ENCODE measurements around the gene ROBO2.

ROBO2 gene

GRCh38 chr3:77014226-77014625 is 25.7 kb upstream of the ROBO2 start:
- no peak for DNase-seq (ENCODE audit: low spot score)
- TF ChIP-seq, protein P1, sequence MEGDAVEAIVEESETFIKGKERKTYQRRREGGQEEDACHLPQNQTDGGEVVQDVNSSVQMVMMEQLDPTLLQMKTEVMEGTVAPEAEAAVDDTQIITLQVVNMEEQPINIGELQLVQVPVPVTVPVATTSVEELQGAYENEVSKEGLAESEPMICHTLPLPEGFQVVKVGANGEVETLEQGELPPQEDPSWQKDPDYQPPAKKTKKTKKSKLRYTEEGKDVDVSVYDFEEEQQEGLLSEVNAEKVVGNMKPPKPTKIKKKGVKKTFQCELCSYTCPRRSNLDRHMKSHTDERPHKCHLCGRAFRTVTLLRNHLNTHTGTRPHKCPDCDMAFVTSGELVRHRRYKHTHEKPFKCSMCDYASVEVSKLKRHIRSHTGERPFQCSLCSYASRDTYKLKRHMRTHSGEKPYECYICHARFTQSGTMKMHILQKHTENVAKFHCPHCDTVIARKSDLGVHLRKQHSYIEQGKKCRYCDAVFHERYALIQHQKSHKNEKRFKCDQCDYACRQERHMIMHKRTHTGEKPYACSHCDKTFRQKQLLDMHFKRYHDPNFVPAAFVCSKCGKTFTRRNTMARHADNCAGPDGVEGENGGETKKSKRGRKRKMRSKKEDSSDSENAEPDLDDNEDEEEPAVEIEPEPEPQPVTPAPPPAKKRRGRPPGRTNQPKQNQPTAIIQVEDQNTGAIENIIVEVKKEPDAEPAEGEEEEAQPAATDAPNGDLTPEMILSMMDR (IDR thresholded peaks at IDR 0.05; ENCODE audit: borderline replicate concordance, control extremely low read depth, extremely low read depth, insufficient read depth, missing control alignments): no peak
- in situ Hi-C loops (cut with MboI; ENCODE audit: low sequenced_read_pairs, unreplicated experiment): no loop called here

DNA sequence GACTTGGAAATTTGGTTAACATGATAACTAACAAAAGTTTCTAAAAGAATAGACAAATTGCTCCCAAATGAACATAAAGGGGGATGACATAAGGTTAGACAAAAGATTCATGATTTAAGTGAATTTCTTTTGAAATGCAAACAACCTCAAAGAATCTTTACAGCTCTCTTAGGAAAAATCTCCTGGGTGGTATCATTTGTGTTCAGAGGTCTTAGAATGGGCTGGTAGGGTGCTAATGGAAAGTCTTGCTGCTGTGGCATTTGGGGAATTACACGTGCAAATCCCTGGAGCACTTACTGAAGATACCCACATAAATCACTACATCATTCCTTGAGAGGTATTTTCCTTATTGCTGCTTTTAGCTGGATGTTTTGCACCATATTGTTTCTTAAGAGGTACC is 14.4 kb upstream of the ROBO2 start:
- DNase-seq (ENCODE audit: low spot score): no peak
- TF ChIP-seq, protein P1 (IDR thresholded peaks at IDR 0.05; ENCODE audit: borderline replicate concordance, control extremely low read depth, extremely low read depth, insufficient read depth, missing control alignments): no peak
- in situ Hi-C loops (cut with MboI; ENCODE audit: low sequenced_read_pairs, unreplicated experiment): no loop called here

DNA sequence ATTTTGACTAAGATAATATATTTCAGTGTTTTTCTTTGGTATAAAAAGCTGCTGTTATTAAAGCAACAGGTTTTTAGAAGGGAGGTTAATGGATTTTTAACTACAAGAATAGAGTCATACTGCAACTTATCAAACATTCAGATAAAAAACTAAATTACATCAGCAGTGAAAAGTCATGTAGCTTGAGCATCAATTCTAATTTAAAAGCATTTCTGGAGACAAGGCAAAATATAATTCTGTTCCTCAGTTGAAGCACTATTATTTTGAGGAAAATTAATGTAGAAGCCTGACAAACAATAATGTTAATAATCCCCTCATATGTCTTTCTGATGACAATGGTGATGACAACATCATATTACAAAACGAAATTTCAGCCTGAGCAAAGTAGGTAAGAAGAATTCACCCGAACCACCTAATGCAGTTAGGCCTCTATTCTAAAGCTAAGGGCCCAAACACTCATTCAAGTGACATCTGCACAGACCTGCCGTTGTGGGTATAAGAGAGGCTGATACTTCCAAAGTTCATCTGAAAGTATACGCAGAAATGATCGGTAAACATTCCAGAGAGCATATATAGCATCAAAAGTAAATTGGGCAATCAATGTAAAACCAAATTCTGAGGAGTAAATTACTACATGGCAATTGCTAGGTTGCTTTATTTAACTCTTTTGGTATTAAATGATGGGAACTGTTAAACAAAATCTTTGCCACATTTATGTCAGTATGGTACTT is 12.8 kb upstream of the ROBO2 start:
- DNase-seq (ENCODE audit: low spot score): no peak
- TF ChIP-seq, protein P1 (IDR thresholded peaks at IDR 0.05; ENCODE audit: borderline replicate concordance, control extremely low read depth, extremely low read depth, insufficient read depth, missing control alignments): no peak
- in situ Hi-C loops (cut with MboI; ENCODE audit: low sequenced_read_pairs, unreplicated experiment): no loop called here

DNA sequence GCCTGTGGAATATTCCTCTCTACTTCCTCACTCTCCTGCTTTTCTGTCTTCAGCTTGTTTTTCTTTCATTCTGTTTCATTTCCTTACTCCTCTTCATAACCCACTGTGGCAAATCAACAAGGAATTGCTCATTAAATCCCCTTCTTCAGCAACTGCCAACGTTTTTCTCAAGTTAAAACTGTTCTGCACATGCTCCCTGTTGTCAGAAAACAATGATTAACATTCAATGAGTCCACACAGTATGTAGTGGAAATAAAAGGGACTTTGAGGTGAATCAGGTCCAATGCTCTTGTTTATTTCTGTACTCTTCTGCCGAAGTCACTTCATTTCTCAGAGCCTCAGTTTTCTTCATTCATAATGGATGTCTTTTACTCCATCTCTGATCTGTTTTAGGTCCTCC is 11.9 kb upstream of the ROBO2 start:
- TF ChIP-seq, protein P1 (IDR thresholded peaks at IDR 0.05; ENCODE audit: borderline replicate concordance, control extremely low read depth, extremely low read depth, insufficient read depth, missing control alignments): no peak
- DNase-seq (ENCODE audit: low spot score): no peak
- in situ Hi-C loops (cut with MboI; ENCODE audit: low sequenced_read_pairs, unreplicated experiment): no loop called here

- TF ChIP-seq, protein P1 (IDR thresholded peaks at IDR 0.05; ENCODE audit: borderline replicate concordance, control extremely low read depth, extremely low read depth, insufficient read depth, missing control alignments): no peak
- peak; percentile 48 for DNase-seq (ENCODE audit: low spot score)
- in situ Hi-C loops (cut with MboI; ENCODE audit: low sequenced_read_pairs, unreplicated experiment): no loop called here
These were observed 1.4 kb upstream of the ROBO2 start for GRCh38 chr3:77038468-77038929.

DNA sequence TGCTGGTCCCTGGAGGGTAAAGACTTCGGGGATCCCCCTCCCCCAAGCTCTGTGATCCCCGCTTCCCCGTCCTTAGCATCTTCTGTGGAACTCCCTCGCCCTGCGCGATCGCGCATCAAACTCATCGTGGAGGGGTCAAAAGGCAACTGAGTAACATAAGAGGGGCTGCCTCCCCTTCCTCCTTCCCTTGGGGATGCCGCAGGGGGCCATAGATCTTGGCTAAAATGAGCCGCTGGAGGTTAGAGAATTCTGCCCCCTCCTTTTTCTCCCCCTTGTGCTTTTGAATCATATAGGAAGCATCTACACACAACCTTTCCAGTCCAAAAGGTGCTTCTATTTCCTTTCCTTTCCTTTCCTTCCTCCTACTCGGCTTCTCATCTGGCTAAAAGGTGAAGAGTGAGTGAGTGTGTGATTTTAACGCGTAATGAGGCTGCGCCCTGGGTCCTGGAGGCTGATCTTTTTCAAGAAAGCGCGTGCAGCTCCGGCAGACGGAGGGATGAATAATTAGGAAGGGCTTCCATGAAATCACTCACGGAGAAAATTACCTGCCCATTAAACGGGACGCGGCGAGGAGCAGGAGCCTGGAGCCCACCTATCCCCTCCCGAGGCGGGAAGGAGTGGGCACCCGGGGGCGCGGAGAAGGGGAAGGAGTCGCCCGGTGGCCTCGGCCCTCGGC is 831 bp upstream of the ROBO2 start:
- in situ Hi-C loops (cut with MboI; ENCODE audit: low sequenced_read_pairs, unreplicated experiment): no loop called here
- DNase-seq (ENCODE audit: low spot score): peak; percentile 12
- TF ChIP-seq, protein P1 (IDR thresholded peaks at IDR 0.05; ENCODE audit: borderline replicate concordance, control extremely low read depth, extremely low read depth, insufficient read depth, missing control alignments): no peak
